GM18526 (cell line): Measurements from ENCODE around the gene CNNM4.

ENCODE experiments used
- POLR2A ChIP-seq: IDR thresholded peaks from 3 replicates; pipeline ENCODE4 v1.6.1; 2011; ENCODE audit not compliant: insufficient read length; ENCODE audit errors: extremely low read depth

The CNNM4 gene

GRCh38 chr2:96843538-96844268 lies 83.0 kb downstream of the CNNM4 start, which contains the start of gene ANKRD23:
ANKRD23 (minus strand) TSS chr2:96844021; CDS start chr2:96843992, 29 bp downstream.
- no peak for TF ChIP-seq POLR2A

- TF ChIP-seq POLR2A, result no peak
Measured at GRCh38 chr2:96844405-96844808, 83.7 kb downstream of the CNNM4 start.

- TF ChIP-seq POLR2A, result no peak
Measured at GRCh38 chr2:96846825-96847224, 86.1 kb downstream of the CNNM4 start.

GRCh38 chr2:96847586-96847985 lies 86.9 kb downstream of the CNNM4 start:
- no peak for TF ChIP-seq POLR2A

- no peak for TF ChIP-seq POLR2A
Measured at GRCh38 chr2:96848264-96848663, 87.6 kb downstream of the CNNM4 start.

GRCh38 chr2:96852667-96853066 lies 92.0 kb downstream of the CNNM4 start:
- no peak for TF ChIP-seq POLR2A

GRCh38 chr2:96853321-96853720 lies 92.6 kb downstream of the CNNM4 start:
- no peak for TF ChIP-seq POLR2A

- no peak for TF ChIP-seq POLR2A
Measured at GRCh38 chr2:96856776-96857666, 96.3 kb downstream of the CNNM4 start.

GRCh38 chr2:96857667-96858372 lies 97.1 kb downstream of the CNNM4 start, which contains the start of gene ANKRD39:
ANKRD39 (minus strand) TSS chr2:96858016; CDS start chr2:96857987, 29 bp downstream.
- TF ChIP-seq POLR2A, result peak; percentile 86

- TF ChIP-seq POLR2A, result no peak
Measured at GRCh38 chr2:96859099-96859649, 98.5 kb downstream of the CNNM4 start.

- no peak for TF ChIP-seq POLR2A
Measured at GRCh38 chr2:96859681-96860064, 99.0 kb downstream of the CNNM4 start.

- TF ChIP-seq POLR2A, result no peak
Measured at GRCh38 chr2:96860065-96861029, 99.6 kb downstream of the CNNM4 start.

GRCh38 chr2:96861074-96861473 lies 100.4 kb downstream of the CNNM4 start:
- TF ChIP-seq POLR2A, result no peak
